HL-60 (cell line): Measurements from ENCODE around the gene LGALS12.

Source experiments
- GABPA ChIP-seq: IDR thresholded peaks from 2 replicates; pipeline ENCODE4 v1.6.1; 2012; ENCODE audit warnings: low read depth
- POLR2AphosphoS5 ChIP-seq: IDR thresholded peaks from 2 replicates; pipeline ENCODE4 v1.6.1; 2012; ENCODE audit warnings: low read depth
- SPI1 ChIP-seq: IDR thresholded peaks from 2 replicates; pipeline ENCODE4 v1.6.1; 2012; ENCODE audit warnings: low read depth, mild to moderate bottlenecking, borderline replicate concordance
- TF ChIP-seq, protein P1 (sequence below): IDR thresholded peaks from one replicate; pipeline ENCODE4 v1.5.1; 2011; ENCODE audit warnings: low read length, control low read depth, inconsistent platforms; ENCODE audit not compliant: insufficient read depth
- TF ChIP-seq, protein P2 (sequence below): IDR thresholded peaks from 2 replicates; pipeline ENCODE4 v1.6.1; 2012; ENCODE audit warnings: low read depth; ENCODE audit not compliant: insufficient replicate concordance

DNA sequence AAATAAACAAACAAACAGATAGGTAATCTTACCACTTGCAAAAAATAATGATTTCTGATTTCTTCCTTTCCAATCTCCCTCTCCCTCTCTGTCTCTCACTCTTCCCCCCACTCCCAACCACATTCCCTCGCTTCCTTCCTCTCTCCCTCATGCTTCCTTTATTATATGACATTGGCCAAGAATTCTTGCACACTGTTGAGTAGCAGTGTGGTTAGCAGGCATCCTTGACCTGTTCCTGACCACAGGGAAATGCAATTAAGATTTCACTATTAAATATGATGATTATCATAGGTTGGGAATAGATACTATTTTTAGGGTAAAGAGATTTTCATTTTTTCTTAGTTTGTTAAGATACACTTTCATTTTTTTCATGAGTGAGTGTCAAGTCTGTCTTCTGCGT lies 16.0 kb downstream of the LGALS12 start:
- TF ChIP-seq, protein P1, sequence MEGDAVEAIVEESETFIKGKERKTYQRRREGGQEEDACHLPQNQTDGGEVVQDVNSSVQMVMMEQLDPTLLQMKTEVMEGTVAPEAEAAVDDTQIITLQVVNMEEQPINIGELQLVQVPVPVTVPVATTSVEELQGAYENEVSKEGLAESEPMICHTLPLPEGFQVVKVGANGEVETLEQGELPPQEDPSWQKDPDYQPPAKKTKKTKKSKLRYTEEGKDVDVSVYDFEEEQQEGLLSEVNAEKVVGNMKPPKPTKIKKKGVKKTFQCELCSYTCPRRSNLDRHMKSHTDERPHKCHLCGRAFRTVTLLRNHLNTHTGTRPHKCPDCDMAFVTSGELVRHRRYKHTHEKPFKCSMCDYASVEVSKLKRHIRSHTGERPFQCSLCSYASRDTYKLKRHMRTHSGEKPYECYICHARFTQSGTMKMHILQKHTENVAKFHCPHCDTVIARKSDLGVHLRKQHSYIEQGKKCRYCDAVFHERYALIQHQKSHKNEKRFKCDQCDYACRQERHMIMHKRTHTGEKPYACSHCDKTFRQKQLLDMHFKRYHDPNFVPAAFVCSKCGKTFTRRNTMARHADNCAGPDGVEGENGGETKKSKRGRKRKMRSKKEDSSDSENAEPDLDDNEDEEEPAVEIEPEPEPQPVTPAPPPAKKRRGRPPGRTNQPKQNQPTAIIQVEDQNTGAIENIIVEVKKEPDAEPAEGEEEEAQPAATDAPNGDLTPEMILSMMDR = no peak
- TF ChIP-seq SPI1 = no peak
- TF ChIP-seq, protein P2, sequence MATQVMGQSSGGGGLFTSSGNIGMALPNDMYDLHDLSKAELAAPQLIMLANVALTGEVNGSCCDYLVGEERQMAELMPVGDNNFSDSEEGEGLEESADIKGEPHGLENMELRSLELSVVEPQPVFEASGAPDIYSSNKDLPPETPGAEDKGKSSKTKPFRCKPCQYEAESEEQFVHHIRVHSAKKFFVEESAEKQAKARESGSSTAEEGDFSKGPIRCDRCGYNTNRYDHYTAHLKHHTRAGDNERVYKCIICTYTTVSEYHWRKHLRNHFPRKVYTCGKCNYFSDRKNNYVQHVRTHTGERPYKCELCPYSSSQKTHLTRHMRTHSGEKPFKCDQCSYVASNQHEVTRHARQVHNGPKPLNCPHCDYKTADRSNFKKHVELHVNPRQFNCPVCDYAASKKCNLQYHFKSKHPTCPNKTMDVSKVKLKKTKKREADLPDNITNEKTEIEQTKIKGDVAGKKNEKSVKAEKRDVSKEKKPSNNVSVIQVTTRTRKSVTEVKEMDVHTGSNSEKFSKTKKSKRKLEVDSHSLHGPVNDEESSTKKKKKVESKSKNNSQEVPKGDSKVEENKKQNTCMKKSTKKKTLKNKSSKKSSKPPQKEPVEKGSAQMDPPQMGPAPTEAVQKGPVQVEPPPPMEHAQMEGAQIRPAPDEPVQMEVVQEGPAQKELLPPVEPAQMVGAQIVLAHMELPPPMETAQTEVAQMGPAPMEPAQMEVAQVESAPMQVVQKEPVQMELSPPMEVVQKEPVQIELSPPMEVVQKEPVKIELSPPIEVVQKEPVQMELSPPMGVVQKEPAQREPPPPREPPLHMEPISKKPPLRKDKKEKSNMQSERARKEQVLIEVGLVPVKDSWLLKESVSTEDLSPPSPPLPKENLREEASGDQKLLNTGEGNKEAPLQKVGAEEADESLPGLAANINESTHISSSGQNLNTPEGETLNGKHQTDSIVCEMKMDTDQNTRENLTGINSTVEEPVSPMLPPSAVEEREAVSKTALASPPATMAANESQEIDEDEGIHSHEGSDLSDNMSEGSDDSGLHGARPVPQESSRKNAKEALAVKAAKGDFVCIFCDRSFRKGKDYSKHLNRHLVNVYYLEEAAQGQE = no peak
- no peak for TF ChIP-seq POLR2AphosphoS5
- TF ChIP-seq GABPA = no peak
